Endometrial microvascular endothelial cells (primary cell): ENCODE measurements around the gene ZPR1. TPM values are rescaled to one million over a fixed set of nuclear protein-coding genes. Genes with fewer than 3 reads are reported as not detected.

Experiments
- in situ Hi-C: cut with HindIII; loops from 2 replicates; pipeline ENCODE4 v1.10.0; 2017; ENCODE audit warnings: low sequenced_read_pairs, low pct_unique_long_range_greater_than_20kb; ENCODE audit errors: inconsistent ontology term
- total RNA-seq: library from RNA; depleted of rRNA; stranded (reverse); fragments of >200 nt; gene quantifications from one replicate; pipeline ENCODE4 v1.2.3, GENCODE V29; 2015; ENCODE audit errors: inconsistent ontology term

Gene ZPR1
- total RNA-seq, 1 donor from 2014 or later, result 88.6 TPM

- in situ Hi-C loops, result no loop called here
These were observed 58.2 kb downstream of the ZPR1 start for GRCh38 chr11:116729501-116730240.

GRCh38 chr11:116727990-116728389 lies 59.8 kb downstream of the ZPR1 start:
- in situ Hi-C loops, result no loop called here

GRCh38 chr11:116725434-116726221 lies 62.2 kb downstream of the ZPR1 start:
- in situ Hi-C loops, result no loop called here

- in situ Hi-C loops, result no loop called here
These were observed 63.0 kb downstream of the ZPR1 start for GRCh38 chr11:116724813-116725212.

Other genes with a start within 250 kb of the ZPR1 start
- 16.7 TPM for gene BUD13, start 15.0 kb downstream of the ZPR1 start, total RNA-seq
- not detected for gene APOA5, start 3.9 kb upstream of the ZPR1 start, total RNA-seq
- not detected for gene APOA4, start 35.3 kb upstream of the ZPR1 start, total RNA-seq
- gene APOC3, start 41.9 kb upstream of the ZPR1 start, total RNA-seq, result not detected
- gene APOA1, start 49.6 kb upstream of the ZPR1 start, total RNA-seq, result not detected